H1 (cell line): Measurements from ENCODE around the gene CLIC3. TPM values are rescaled to one million over a fixed set of nuclear protein-coding genes. Genes with fewer than 3 reads are reported as not detected.

Experiments used
- CTCF ChIA-PET: fragments of 300-600 bp; sonication (Branson Sonifier 250); formaldehyde crosslinking; loops from one replicate; lab custom pipeline; 2021; ENCODE audit not compliant: partially characterized antibody; lab: Charles Lee
- POLR2A ChIA-PET: fragments of 300-600 bp; sonication (Branson Sonifier 250); formaldehyde crosslinking; loops from one replicate; lab custom pipeline; 2021; ENCODE audit warnings: inconsistent platforms; ENCODE audit not compliant: partially characterized antibody; lab: Charles Lee
- DNase-seq, 2 experiments: peaks; one replicate each; pipeline versions ENCODE4 v3.0.0 to v3.0.0-alpha.2; 2010 to 2022; ENCODE audit warnings: low spot score in 2 of 2, low read depth in 1 of 2, mixed read lengths in 1 of 2
- FAIRE-seq: peaks from 2 replicates; lab custom pipeline; 2011; peaks lifted over from hg19 to GRCh38; lab: Jason Lieb, UNC
- H2AFZ ChIP-seq: 2 replicates; pipeline ENCODE4 v1.8.1; 2012; ENCODE audit warnings: low read length, inconsistent platforms
- H2AK5ac ChIP-seq: 2 replicates; pipeline ENCODE4 v1.6.1; 2013; ENCODE audit warnings: low read depth, low read length
- H2BK120ac ChIP-seq: replicated peaks from 2 replicates; pipeline ENCODE3; 2013; ENCODE audit warnings: low read depth, low read length, inconsistent platforms
- H2BK12ac ChIP-seq: 2 replicates; pipeline ENCODE4 v1.6.1; 2013; ENCODE audit warnings: low read depth, low read length
- H2BK15ac ChIP-seq: 2 replicates; pipeline ENCODE4 v1.6.1; 2013; ENCODE audit warnings: low read length
- H2BK20ac ChIP-seq: 2 replicates; pipeline ENCODE4 v1.6.1; 2013; ENCODE audit warnings: low read length
- H2BK5ac ChIP-seq: 2 replicates; pipeline ENCODE4 v1.6.1; 2013; ENCODE audit warnings: low read depth, low read length
- H3K14ac ChIP-seq: 2 replicates; pipeline ENCODE4 v1.6.1; 2013; ENCODE audit warnings: inconsistent platforms; ENCODE audit not compliant: insufficient read length
- H3K18ac ChIP-seq: 2 replicates; pipeline ENCODE4 v1.6.1; 2013; ENCODE audit warnings: low read length; ENCODE audit errors: extremely low read depth
- H3K23ac ChIP-seq: 2 replicates; pipeline ENCODE4 v1.6.1; 2013; ENCODE audit warnings: inconsistent platforms; ENCODE audit not compliant: insufficient read length
- H3K23me2 ChIP-seq: 2 replicates; pipeline ENCODE4 v1.6.1; 2013; ENCODE audit warnings: low read depth, low read length
- H3K27ac ChIP-seq: 2 replicates; pipeline ENCODE4 v1.6.1; 2011; ENCODE audit warnings: low read depth, low read length, inconsistent platforms
- H3K27me3 ChIP-seq, 4 experiments: replicated peaks in 1 of 4; 1 replicate in 1 of 4; 2 replicates in 3 of 4; pipeline versions ENCODE4 v1.6.1 to v1.8.1; 2011 to 2013; ENCODE audit warnings: low read length in 3 of 4, mild to moderate bottlenecking in 3 of 4, inconsistent platforms in 2 of 4, mixed read lengths in 2 of 4, moderate library complexity in 1 of 4; ENCODE audit not compliant: control insufficient read depth in 3 of 4, insufficient read depth in 3 of 4; ENCODE audit errors: extremely low read depth in 1 of 4
- H3K36me3 ChIP-seq, 4 experiments: 2 replicates each; pipeline versions ENCODE4 v1.6.1 to v1.8.1; 2011 to 2013; ENCODE audit warnings: mild to moderate bottlenecking in 4 of 4, low read length in 3 of 4, moderate library complexity in 2 of 4, control low read depth in 1 of 4, inconsistent platforms in 1 of 4; ENCODE audit not compliant: insufficient read depth in 4 of 4, control insufficient read depth in 2 of 4
- H3K4ac ChIP-seq: replicated peaks from 2 replicates; pipeline ENCODE3; 2013; ENCODE audit warnings: low read length, low read depth, mixed read lengths, inconsistent platforms; ENCODE audit not compliant: insufficient read length
- H3K4me1 ChIP-seq, 4 experiments: replicated peaks in 1 of 4; 1 replicate in 1 of 4; 2 replicates in 3 of 4; pipeline versions ENCODE4 v1.6.1 to v1.8.1; 2011 to 2013; ENCODE audit warnings: low read length in 3 of 4, inconsistent platforms in 2 of 4, mixed read lengths in 1 of 4; ENCODE audit not compliant: insufficient read depth in 4 of 4, control insufficient read depth in 3 of 4
- H3K4me2 ChIP-seq, 2 experiments: 2 replicates each; pipeline versions ENCODE4 v1.6.1 to v1.8.1; 2011 to 2013; ENCODE audit warnings: low read depth in 2 of 2, low read length in 2 of 2, control low read depth in 1 of 2, inconsistent platforms in 1 of 2, mild to moderate bottlenecking in 1 of 2; ENCODE audit not compliant: insufficient read depth in 1 of 2
- H3K4me3 ChIP-seq, 4 experiments: fragments of 200-600, 300-600 bp in 1 of 4; sonication (generic), shearing (Covaris generic), sonication (Bioruptor Twin) in 1 of 4; 2 replicates each; pipeline versions ENCODE4 v1.5.1 to v1.8.1; 2011 to 2016; ENCODE audit warnings: low read length in 4 of 4, low read depth in 3 of 4, control low read depth in 2 of 4, inconsistent platforms in 2 of 4, mild to moderate bottlenecking in 2 of 4, mixed read lengths in 1 of 4, moderate library complexity in 1 of 4; ENCODE audit not compliant: insufficient read depth in 2 of 4; ENCODE audit errors: extremely low read depth in 1 of 4
- H3K56ac ChIP-seq: replicated peaks from 2 replicates; pipeline ENCODE3; 2013; ENCODE audit warnings: low read depth, mild to moderate bottlenecking, mixed read lengths, low read length, inconsistent platforms; ENCODE audit not compliant: insufficient read length
- H3K79me1 ChIP-seq: 2 replicates; pipeline ENCODE4 v1.6.1; 2013; ENCODE audit warnings: low read depth, low read length, control low read depth
- H3K79me2 ChIP-seq, 2 experiments: 2 replicates each; pipeline versions ENCODE4 v1.6.1 to v1.8.1; 2012 to 2013; ENCODE audit warnings: low read length in 2 of 2, mild to moderate bottlenecking in 2 of 2, inconsistent platforms in 1 of 2; ENCODE audit not compliant: insufficient read depth in 2 of 2, control insufficient read depth in 1 of 2
- H3K9ac ChIP-seq, 4 experiments: replicated peaks in 1 of 4; 1 replicate in 1 of 4; 2 replicates in 3 of 4; pipeline versions ENCODE4 v1.6.1 to v1.8.1; 2011 to 2013; ENCODE audit warnings: low read depth in 3 of 4, low read length in 3 of 4, control low read depth in 2 of 4, mild to moderate bottlenecking in 2 of 4, moderate library complexity in 2 of 4, inconsistent platforms in 1 of 4; ENCODE audit errors: extremely low read depth in 1 of 4
- H3K9me3 ChIP-seq, 2 experiments: 2 replicates each; pipeline versions ENCODE4 v1.6.1 to v1.8.1; 2012 to 2013; ENCODE audit warnings: mild to moderate bottlenecking in 2 of 2, moderate library complexity in 2 of 2, control low read depth in 1 of 2, inconsistent platforms in 1 of 2, low read depth in 1 of 2, low read length in 1 of 2, mixed read lengths in 1 of 2; ENCODE audit not compliant: insufficient read depth in 2 of 2
- H4K20me1 ChIP-seq, 2 experiments: replicated peaks in 1 of 2; 2 replicates each; pipeline versions ENCODE3 to v1.8.1; 2011 to 2013; ENCODE audit warnings: inconsistent platforms in 2 of 2, low read length in 2 of 2, mild to moderate bottlenecking in 1 of 2; ENCODE audit not compliant: insufficient read depth in 2 of 2, control insufficient read depth in 1 of 2
- H4K5ac ChIP-seq: 2 replicates; pipeline ENCODE4 v1.6.1; 2013; ENCODE audit warnings: low read length, low read depth, mixed read lengths, inconsistent platforms; ENCODE audit not compliant: insufficient read length
- H4K8ac ChIP-seq: 2 replicates; pipeline ENCODE4 v1.8.0; 2013; ENCODE audit warnings: mild to moderate bottlenecking, moderate library complexity, low read length, inconsistent platforms; ENCODE audit not compliant: insufficient read depth; ENCODE audit errors: extremely low read depth
- H4K91ac ChIP-seq: replicated peaks from 2 replicates; pipeline ENCODE3; 2013; ENCODE audit warnings: low read length, mixed read lengths, inconsistent platforms; ENCODE audit not compliant: insufficient read length
- ASH2L ChIP-seq: fragments of 200-600, 300-600 bp; sonication (generic); IDR thresholded peaks from one replicate; pipeline ENCODE4 v1.7.1; 2017; ENCODE audit warnings: low read length
- E2F6 ChIP-seq: IDR thresholded peaks from 2 replicates; pipeline ENCODE4 v1.6.1; 2012; ENCODE audit warnings: inconsistent platforms
- KDM5A ChIP-seq: fragments of 200-600 bp; IDR thresholded peaks from 2 replicates; pipeline ENCODE4 v1.7.1; 2012; ENCODE audit warnings: mild to moderate bottlenecking, low read length, inconsistent platforms, mixed read lengths
- MAX ChIP-seq: IDR thresholded peaks from 2 replicates; pipeline ENCODE4 v1.6.1; 2012; ENCODE audit warnings: inconsistent platforms
- PHF8 ChIP-seq: fragments of 200-600 bp; sonication (generic); conservative IDR thresholded peaks from 2 replicates; pipeline ENCODE4 v1.7.1; 2012; ENCODE audit warnings: low read depth, mild to moderate bottlenecking, inconsistent platforms, low read length, moderate library complexity
- POU5F1 ChIP-seq: IDR thresholded peaks from 2 replicates; pipeline ENCODE4 v1.6.1; 2011; ENCODE audit warnings: low read depth, mild to moderate bottlenecking, low read length, moderate library complexity
- RBBP5 ChIP-seq: IDR thresholded peaks from 2 replicates; pipeline ENCODE4 v1.7.1; 2012; ENCODE audit warnings: low read depth, mild to moderate bottlenecking, inconsistent platforms, low read length, moderate library complexity, borderline replicate concordance
- RFX5 ChIP-seq: IDR thresholded peaks from 2 replicates; pipeline ENCODE4 v1.6.1; 2011; ENCODE audit warnings: low read depth, low read length, improper control_type of control experiment, borderline replicate concordance
- RXRA ChIP-seq: IDR thresholded peaks from 2 replicates; pipeline ENCODE4 v1.6.1; 2011; ENCODE audit warnings: low read depth, mild to moderate bottlenecking, low read length, moderate library complexity; ENCODE audit not compliant: insufficient read depth
- SIX5 ChIP-seq: IDR thresholded peaks from 2 replicates; pipeline ENCODE4 v1.6.1; 2011; ENCODE audit warnings: mild to moderate bottlenecking, low read depth, low read length
- SUZ12 ChIP-seq: fragments of 200-600 bp; sonication (generic); IDR thresholded peaks from 2 replicates; pipeline ENCODE4 v1.6.1; 2012; ENCODE audit warnings: mild to moderate bottlenecking, inconsistent platforms, low read length, moderate library complexity, mixed read lengths
- TAF1 ChIP-seq: IDR thresholded peaks from 2 replicates; pipeline ENCODE4 v1.6.1; 2011; ENCODE audit warnings: mild to moderate bottlenecking, low read depth, low read length
- WGBS, 2 experiments: shearing (Covaris generic) in 1 of 2; methylation state at CpG; one replicate each; pipeline versions ENCODE4 v1.1.6 to v1.1.7; 2013 to 2015; ENCODE audit warnings: low lambda C conversion rate in 2 of 2, mixed read lengths in 2 of 2, inconsistent platforms in 1 of 2, low coverage in 1 of 2, missing lambda C conversion rate in 1 of 2; ENCODE audit not compliant: insufficient replicate concordance in 2 of 2, insufficient coverage in 1 of 2, insufficient read length in 1 of 2; ENCODE audit errors: extremely low coverage in 1 of 2, missing lambda C conversion rate in 1 of 2; 5-methylcytosine and 5-hydroxymethylcytosine counted together
- polyA plus RNA-seq, 7 experiments: library from polyadenylated mRNA; depleted of rRNA in 3 of 7; stranded (reverse) in 5 of 7; unstranded in 2 of 7; fragments of >200 nt in 5 of 7; fragments of 200-250 nt in 2 of 7; gene quantifications; 1 replicate in 5 of 7; 2 replicates in 1 of 7; 4 replicates in 1 of 7; pipeline versions ENCODE4 v1.2.1 to v1.2.3, GENCODE V29; 2011 to 2013; ENCODE audit warnings: missing spikeins in 2 of 7, mixed read lengths in 2 of 7
- total RNA-seq: library from RNA; stranded (reverse); fragmentation: NEBNext Ultra II Directional; extraction: Animal tissue kit (Norgen Biotek cat#: 25700); gene quantifications from 2 replicates; pipeline ENCODE4 v1.2.1, GENCODE V29; 2021

The CLIC3 gene
- total and polyA plus RNA-seq, 2 of the 8 experiments (the other 6 are each of a cell fraction or from before 2014, with no cell fraction given), result 0.12 TPM; not detected in 1

GRCh38 chr9:136960212-136960937 lies 36.0 kb downstream of the CLIC3 start:
- H3K4me1 ChIP-seq, result peaks cover 0 to 3% (median under 1%) of the 10 kb centered on the region in 4 experiments; a peak in 3 of 7 replicates
- H3K23ac ChIP-seq, result no peak overlapping the region
- no peak for FAIRE-seq
- ChIA-PET POLR2A (interaction anchor here (1.2 kb wide), 1 partner anchor 113 kb away, joined by 3 read pairs; no protein-coding TSS in a partner anchor), CTCF (interaction anchor here (1.2 to 5.6 kb wide), 4 partner anchors 12 to 107 kb away, joined by 6 to 32 read pairs (median 18); partner anchors contain the start of gene PTGDS)
- H3K14ac ChIP-seq, result no peak overlapping the region
- 90% methylated on average over 14 of the region's 19 CpGs; no CpG with 5 or more reads in 1 of the 2 experiments for WGBS, 2 experiments
- peaks cover 12% of the 10 kb centered on the region; the same call in 1 of the 2 replicates for H3K23me2 ChIP-seq
- no peak overlapping the region for H4K91ac ChIP-seq
- no peaks in the 10 kb centered on the region for H3K79me2 ChIP-seq
- peaks cover 0 to 6% of the 10 kb centered on the region in 2 experiments for H4K20me1 ChIP-seq
- H3K36me3 ChIP-seq, result no peaks in the 10 kb centered on the region
- no peak overlapping the region for H2AFZ ChIP-seq
- H3K27ac ChIP-seq, result no peak overlapping the region
- no peak overlapping the region for H2BK20ac ChIP-seq
- no peak overlapping the region for H2BK15ac ChIP-seq
- no peaks in the 10 kb centered on the region for H3K27me3 ChIP-seq
- DNase-seq, result no peak
- no peak overlapping the region for H2BK5ac ChIP-seq
- H2BK12ac ChIP-seq, result no peak overlapping the region
- no peak overlapping the region for H4K5ac ChIP-seq
- H3K9me3 ChIP-seq, result no peaks in the 10 kb centered on the region
- no peak overlapping the region for H3K4me3 ChIP-seq
- H3K56ac ChIP-seq, result no peak overlapping the region
- H3K4me2 ChIP-seq, result no peak overlapping the region
- peak overlapping the region; percentile 89 for H4K8ac ChIP-seq
- no peak overlapping the region for H2AK5ac ChIP-seq
- no peak overlapping the region for H3K4ac ChIP-seq
- H3K18ac ChIP-seq, result no peak overlapping the region
- H2BK120ac ChIP-seq, result no peak overlapping the region
- no peak overlapping the region for H3K9ac ChIP-seq
- H3K79me1 ChIP-seq, result no peaks in the 10 kb centered on the region; the same call in 1 of the 2 replicates
- no peak for TF ChIP-seq E2F6
- TF ChIP-seq SUZ12, result no peak
- no peak for TF ChIP-seq RFX5
- no peak for TF ChIP-seq MAX
- TF ChIP-seq POU5F1, result no peak
- no peak for TF ChIP-seq RXRA
- TF ChIP-seq ASH2L, result no peak
- TF ChIP-seq KDM5A, result no peak
- no peak for TF ChIP-seq SIX5
- no peak for TF ChIP-seq TAF1
- no peak for TF ChIP-seq RBBP5
- TF ChIP-seq PHF8, result no peak
